Neural cell (in vitro differentiated cells): ENCODE data around the gene RBM39. TPM values are rescaled to one million over a fixed set of nuclear protein-coding genes. Genes with fewer than 3 reads are reported as not detected.
"Not testable (repeated sequence)": the region's sequence is repeated elsewhere in the genome, so short reads cannot be mapped to it uniquely, and the experiment has no call there.

Experiments
- H2AFZ ChIP-seq: fragments of 200-600, 300-800 bp; sonication (generic), shearing (Covaris generic); 2 replicates; pipeline ENCODE4 v1.6.0; 2014; ENCODE audit warnings: low read depth, mild to moderate bottlenecking, antibody characterized with exemption, low read length, moderate library complexity
- H3F3A ChIP-seq: fragments of 200-600 bp; shearing (Covaris generic); 2 replicates; pipeline ENCODE4 v1.6.1; 2016; ENCODE audit warnings: mild to moderate bottlenecking, moderate library complexity, mixed read lengths, antibody characterized with exemption, low read length; ENCODE audit not compliant: insufficient read depth, poor library complexity, severe bottlenecking
- H3K27ac ChIP-seq: fragments of 200-600, 300-800 bp; sonication (generic), shearing (Covaris generic); 2 replicates; pipeline ENCODE4 v1.5.1; 2014; ENCODE audit warnings: mild to moderate bottlenecking, low read length, moderate library complexity
- H3K27me3 ChIP-seq: fragments of 300-800, 200-600 bp; sonication (generic), shearing (Covaris generic); 2 replicates; pipeline ENCODE4 v1.6.0; 2014; ENCODE audit warnings: mild to moderate bottlenecking, low read depth, low read length, moderate library complexity; ENCODE audit not compliant: insufficient read depth
- H3K36me3 ChIP-seq: fragments of 300-800, 200-600 bp; sonication (generic), shearing (Covaris generic); 2 replicates; pipeline ENCODE4 v1.5.1; 2014; ENCODE audit warnings: mild to moderate bottlenecking, antibody characterized with exemption, low read length, moderate library complexity; ENCODE audit not compliant: insufficient read depth
- H3K4me2 ChIP-seq: fragments of 300-800, 200-600 bp; sonication (generic), shearing (Covaris generic); 2 replicates; pipeline ENCODE4 v1.6.0; 2014; ENCODE audit warnings: mild to moderate bottlenecking, low read length
- H3K4me3 ChIP-seq: fragments of 300-800, 200-600 bp; sonication (generic), shearing (Covaris generic); 2 replicates; pipeline ENCODE4 v1.5.1; 2014; ENCODE audit warnings: mild to moderate bottlenecking, low read length, moderate library complexity
- H3K79me2 ChIP-seq: fragments of 200-600 bp; shearing (Covaris generic); replicated peaks from 2 replicates; pipeline ENCODE4 v1.6.0; 2014; ENCODE audit warnings: mild to moderate bottlenecking, low read length, moderate library complexity; ENCODE audit not compliant: insufficient read depth
- H3K9ac ChIP-seq: fragments of 300-800, 200-600 bp; sonication (generic), shearing (Covaris generic); 2 replicates; pipeline ENCODE4 v1.6.1; 2016; ENCODE audit warnings: mild to moderate bottlenecking, low read length, mixed read lengths
- H3K9me2 ChIP-seq: fragments of 200-600 bp; shearing (Covaris generic); 2 replicates; pipeline ENCODE4 v1.6.1; 2016; ENCODE audit warnings: mild to moderate bottlenecking, low read length, mixed read lengths; ENCODE audit not compliant: insufficient read depth
- H3K9me3 ChIP-seq: fragments of 200-600, 300-800 bp; sonication (generic), shearing (Covaris generic); 2 replicates; pipeline ENCODE4 v1.6.1; 2016; ENCODE audit warnings: mild to moderate bottlenecking, mixed run types, low read length, moderate library complexity, mixed read lengths
- H4K20me1 ChIP-seq: fragments of 200-600 bp; shearing (Covaris generic); 2 replicates; pipeline ENCODE4 v1.6.1; 2016; ENCODE audit warnings: mild to moderate bottlenecking, mixed run types; ENCODE audit not compliant: insufficient read depth
- CTCF ChIP-seq: fragments of 450-650 bp; IDR thresholded peaks from 2 replicates; pipeline ENCODE4 v1.5.1; 2014; ENCODE audit warnings: antibody characterized with exemption, mild to moderate bottlenecking, moderate library complexity; ENCODE audit not compliant: poor library complexity, severe bottlenecking
- EP300 ChIP-seq: fragments of 450-650 bp; conservative IDR thresholded peaks from 2 replicates; pipeline ENCODE4 v1.6.1; 2014; ENCODE audit warnings: antibody characterized with exemption, mild to moderate bottlenecking, moderate library complexity; ENCODE audit not compliant: poor library complexity, severe bottlenecking
- EZH2 ChIP-seq: fragments of 200-600, 300-800 bp; shearing (Covaris generic), sonication (generic); IDR thresholded peaks from 2 replicates; pipeline ENCODE4 v1.6.1; 2014; ENCODE audit warnings: antibody characterized with exemption, low read length, borderline replicate concordance, mild to moderate bottlenecking; ENCODE audit not compliant: insufficient read depth, poor library complexity, severe bottlenecking
- MXI1 ChIP-seq: fragments of 450-650 bp; conservative IDR thresholded peaks from 2 replicates; pipeline ENCODE4 v1.6.1; 2014; ENCODE audit warnings: antibody characterized with exemption, mild to moderate bottlenecking; ENCODE audit not compliant: poor library complexity, severe bottlenecking
- POLR2AphosphoS5 ChIP-seq: IDR thresholded peaks from 2 replicates; pipeline ENCODE4 v1.6.1; 2012
- RAD21 ChIP-seq: fragments of 450-650 bp; conservative IDR thresholded peaks from 2 replicates; pipeline ENCODE4 v1.6.1; 2014; ENCODE audit warnings: antibody characterized with exemption, mild to moderate bottlenecking, moderate library complexity
- REST ChIP-seq: IDR thresholded peaks from 2 replicates; pipeline ENCODE4 v1.6.1; 2012; ENCODE audit warnings: borderline replicate concordance
- SMC3 ChIP-seq: fragments of 450-650 bp; conservative IDR thresholded peaks from 2 replicates; pipeline ENCODE4 v1.6.1; 2014; ENCODE audit warnings: antibody characterized with exemption, mild to moderate bottlenecking, moderate library complexity; ENCODE audit not compliant: poor library complexity
- TAF1 ChIP-seq: IDR thresholded peaks from 2 replicates; pipeline ENCODE4 v1.6.1; 2012; ENCODE audit warnings: low read depth
- polyA plus RNA-seq: library from polyadenylated mRNA; depleted of rRNA; stranded (reverse); fragments of >200 nt; gene quantifications from 2 replicates; pipeline ENCODE4 v1.2.3, GENCODE V29; 2014

Gene RBM39
- polyA plus RNA-seq, 1 donor from 2014 or later, result 839 TPM

- Histone ChIP-seq H2AFZ (no peak overlapping the region), H4K20me1 (peaks cover 36% of the 10 kb centered on the region), H3K79me2 (peaks cover 43% of the 10 kb centered on the region), H3K9me3 (no peaks in the 10 kb centered on the region), H3K27ac (no peak overlapping the region), H3K36me3 (peaks cover 3% of the 10 kb centered on the region), H3F3A (no peaks in the 10 kb centered on the region), H3K4me2 (no peak overlapping the region), H3K27me3 (no peaks in the 10 kb centered on the region), H3K9ac (no peak overlapping the region), H3K9me2 (no peaks in the 10 kb centered on the region), H3K4me3 (no peak overlapping the region)
- TF ChIP-seq POLR2AphosphoS5 (no peak), TAF1 (no peak), CTCF (no peak), MXI1 (no peak), SMC3 (no peak), EZH2 (no peak), EP300 (no peak), RAD21 (no peak), REST (no peak)
These were observed 23.0 kb downstream of the RBM39 start for GRCh38 chr20:35718972-35719635.

GRCh38 chr20:35718321-35718720 lies 23.7 kb downstream of the RBM39 start:
- not testable (repeated sequence) for H3F3A ChIP-seq, H3K27ac ChIP-seq, H2AFZ ChIP-seq, H3K9ac ChIP-seq, H3K36me3 ChIP-seq, H3K27me3 ChIP-seq, H3K9me3 ChIP-seq, H3K4me2 ChIP-seq, H3K4me3 ChIP-seq, H3K9me2 ChIP-seq
- Histone ChIP-seq H3K79me2 (peaks cover 43% of the 10 kb centered on the region), H4K20me1 (peaks cover 37% of the 10 kb centered on the region)

GRCh38 chr20:35716330-35716729 lies 25.7 kb downstream of the RBM39 start:
- Histone ChIP-seq H3K79me2 (peaks cover 42% of the 10 kb centered on the region), H3K27me3 (no peaks in the 10 kb centered on the region), H4K20me1 (peaks cover 31% of the 10 kb centered on the region), H3K9me3 (no peaks in the 10 kb centered on the region), H3K4me3 (no peak overlapping the region), H2AFZ (no peak overlapping the region), H3K27ac (no peak overlapping the region), H3F3A (no peaks in the 10 kb centered on the region), H3K4me2 (no peak overlapping the region), H3K9ac (no peak overlapping the region), H3K9me2 (no peaks in the 10 kb centered on the region), H3K36me3 (peaks cover 4% of the 10 kb centered on the region)
- TF ChIP-seq SMC3, result no peak
- TF ChIP-seq POLR2AphosphoS5, result no peak
- TF ChIP-seq RAD21, result no peak
- TF ChIP-seq REST, result no peak
- TF ChIP-seq EP300, result no peak
